NCI-H187 treated with DMSO at 0.1 percent for 48 hours (cell line): Measurements from ENCODE around the gene RPL27.
"Not testable (repeated sequence)": the region's sequence is repeated elsewhere in the genome, so short reads cannot be mapped to it uniquely, and the experiment has no call there.

Experiments
- DNase-seq: peaks from one replicate; lab custom pipeline; 2025; lab: John Stamatoyannopoulos, UW

RPL27 gene

DNA sequence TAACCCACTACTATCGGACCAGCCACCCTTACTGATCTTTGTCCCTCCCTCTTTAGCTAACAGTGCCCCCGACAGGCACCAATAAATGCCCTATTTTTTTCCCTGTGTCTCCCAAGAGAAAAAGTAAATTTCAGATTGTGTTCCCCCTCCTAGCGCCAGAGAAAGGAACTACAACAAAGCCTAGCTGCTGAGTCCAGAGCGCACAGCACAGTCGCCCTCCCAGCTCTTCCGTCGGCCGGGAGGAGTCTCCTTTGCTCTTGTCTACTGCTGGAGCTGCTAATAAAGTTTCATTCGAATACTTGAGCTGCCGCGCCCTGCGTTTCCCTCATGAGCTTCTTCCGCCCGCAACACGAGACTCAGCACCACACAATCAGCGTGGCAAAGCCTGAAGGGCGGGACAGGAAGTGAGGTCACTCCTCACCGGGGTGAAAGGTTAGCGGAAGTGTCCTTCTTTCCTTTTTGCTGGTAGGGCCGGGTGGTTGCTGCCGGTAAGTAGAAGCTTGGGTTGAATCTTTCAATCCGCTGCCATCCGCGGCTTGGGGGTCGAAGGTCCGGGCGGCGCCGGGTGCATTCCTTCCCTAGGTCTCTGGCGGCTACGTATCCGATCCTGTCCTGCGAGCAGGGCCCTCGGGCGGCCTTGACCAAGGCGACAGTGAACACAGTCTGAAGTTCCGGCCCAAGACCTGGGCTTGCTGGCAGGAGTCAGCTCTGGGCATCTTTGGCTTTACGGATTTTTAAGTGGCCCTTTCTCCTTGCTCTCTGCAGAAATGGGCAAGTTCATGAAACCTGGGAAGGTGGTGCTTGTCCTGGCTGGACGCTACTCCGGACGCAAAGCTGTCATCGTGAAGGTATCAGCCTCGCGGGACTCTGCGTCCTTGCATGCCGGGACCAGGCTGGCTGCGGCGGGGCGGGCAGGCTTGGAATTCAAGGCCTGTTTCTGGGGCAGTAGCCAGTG lies at the start of gene RPL27:
Gene RPL27, plus strand, starts transcription at position 436 of the 955 bp plus-strand sequence. Its CDS starts 332 bp downstream, at position 768.
- peak; percentile 93 for DNase-seq

DNA sequence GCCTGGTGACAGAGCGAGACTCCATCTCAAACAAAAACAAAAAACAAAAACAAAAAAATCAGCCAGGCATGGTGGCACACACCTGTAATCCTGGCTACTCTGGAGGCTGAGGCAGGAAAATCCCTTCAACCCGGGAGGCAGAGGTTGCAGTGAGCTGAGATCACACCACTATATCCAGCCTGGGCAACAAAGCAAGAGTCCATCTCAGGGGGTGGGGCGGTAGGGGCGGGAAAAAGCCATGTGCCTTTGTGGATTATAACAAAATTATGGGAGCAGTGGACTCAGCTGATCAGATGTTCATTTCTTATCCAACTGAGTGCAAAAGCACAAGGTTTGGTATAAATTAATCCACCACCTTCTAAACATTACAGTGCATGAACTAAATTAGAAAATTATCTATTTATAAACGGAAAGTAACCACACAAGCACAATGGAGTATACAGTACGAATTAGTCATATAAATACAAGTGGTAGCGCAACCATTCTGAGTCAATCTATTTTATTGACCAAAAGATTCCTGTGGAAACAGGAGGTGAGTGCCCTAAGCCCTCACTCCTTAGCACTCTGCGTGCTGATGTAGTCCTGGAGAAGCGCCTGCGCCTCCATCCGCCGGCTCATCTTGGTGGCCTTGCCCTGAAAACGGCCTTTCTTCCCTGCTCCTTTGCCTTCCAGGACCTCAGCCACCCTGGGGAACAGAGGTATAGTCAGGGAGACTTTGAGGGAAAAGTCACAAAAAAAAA lies 48.0 kb upstream of the RPL27 start:
- no peak for DNase-seq

DNA sequence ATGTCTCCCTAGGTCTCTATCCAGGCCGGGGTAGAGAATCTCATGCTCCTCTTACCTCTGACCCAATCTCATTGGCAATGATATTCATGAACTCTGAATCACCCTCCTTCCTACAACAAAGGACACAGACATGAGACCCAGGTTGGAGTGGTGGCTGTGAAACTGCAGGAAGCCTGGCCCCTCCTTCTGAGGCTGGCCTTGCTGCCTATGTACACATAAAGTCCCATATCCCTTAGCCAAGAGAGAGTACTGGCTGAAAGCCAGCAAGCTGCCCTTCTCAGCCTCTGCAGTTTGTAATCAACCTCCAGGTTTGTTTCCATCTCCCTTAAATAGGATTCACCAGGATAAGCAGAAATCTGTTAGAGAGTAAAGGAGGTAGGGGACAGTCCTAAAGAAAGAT lies 44.5 kb upstream of the RPL27 start:
- DNase-seq: no peak

DNA sequence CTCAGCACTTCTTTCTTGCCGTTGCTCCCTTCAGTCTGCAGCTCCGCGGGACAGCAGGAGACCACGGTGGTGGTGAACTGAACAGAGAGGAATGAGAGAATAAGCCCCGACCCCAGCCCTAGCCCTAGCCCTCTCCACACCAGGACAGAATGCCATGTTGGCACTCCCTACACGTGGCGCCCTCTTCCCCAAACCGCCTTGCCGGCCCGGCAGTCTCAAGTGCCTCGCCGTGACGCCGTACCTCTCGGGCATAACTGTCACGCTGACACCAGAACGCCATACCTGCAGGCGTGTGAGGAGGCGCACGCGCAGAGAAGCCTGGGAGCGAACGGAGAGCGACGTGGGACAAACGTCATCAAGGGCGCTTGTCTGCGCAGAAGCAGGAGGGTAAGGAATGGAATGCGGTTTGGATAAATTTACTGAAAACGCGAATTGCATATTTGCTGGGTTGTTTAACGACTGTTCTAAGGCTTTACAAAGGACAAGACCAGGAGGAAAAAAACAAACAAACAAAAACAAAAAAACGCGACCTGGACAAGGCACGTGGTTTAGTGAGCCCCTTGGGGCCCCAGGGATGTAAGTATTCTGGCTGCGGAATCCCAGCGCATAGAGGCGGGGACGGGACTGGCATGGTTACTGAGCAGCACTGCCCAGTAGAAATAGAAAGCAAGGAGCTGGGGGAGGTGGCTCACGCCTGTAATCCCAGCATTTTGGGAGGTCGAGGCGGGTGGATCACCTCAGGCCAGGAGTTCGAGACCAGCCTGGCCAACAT lies 33.9 kb upstream of the RPL27 start, which contains the start of gene AARSD1:
Gene AARSD1, minus strand, starts transcription at position 294 of the 772 bp plus-strand sequence. Its CDS starts 14 bp downstream, at position 280.
- peak; percentile 69 for DNase-seq

- no peak for DNase-seq
Measured at GRCh38 chr17:42967925-42968324, 30.3 kb upstream of the RPL27 start.

GRCh38 chr17:42969001-42969581 lies 29.1 kb upstream of the RPL27 start:
- no peak for DNase-seq

DNA sequence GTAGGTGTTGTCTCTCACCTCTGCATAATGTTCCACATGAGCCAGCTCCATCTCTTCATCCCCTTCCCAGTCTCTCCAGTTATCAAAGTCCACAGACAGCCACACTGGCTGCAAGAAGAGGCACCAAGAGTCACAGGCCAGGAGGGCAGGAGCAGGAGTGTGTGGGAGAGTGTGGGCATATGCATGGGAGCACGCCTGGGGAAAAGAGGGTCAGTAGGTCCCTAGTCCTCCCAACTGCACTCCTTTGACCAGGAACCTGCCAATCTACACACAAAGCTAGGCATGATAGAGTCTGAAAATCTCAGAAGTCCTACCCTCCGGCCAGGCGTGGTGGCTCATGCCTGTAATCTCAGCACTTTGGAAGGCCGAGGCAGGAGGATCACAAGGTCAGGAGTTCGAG lies 26.6 kb upstream of the RPL27 start:
- no peak for DNase-seq

- DNase-seq: not testable (repeated sequence)
Measured at GRCh38 chr17:42973323-42973722, 24.9 kb upstream of the RPL27 start.

GRCh38 chr17:42975265-42975664 lies 23.0 kb upstream of the RPL27 start:
- no peak for DNase-seq

- not testable (repeated sequence) for DNase-seq
Measured at GRCh38 chr17:42975701-42976100, 22.5 kb upstream of the RPL27 start.

DNA sequence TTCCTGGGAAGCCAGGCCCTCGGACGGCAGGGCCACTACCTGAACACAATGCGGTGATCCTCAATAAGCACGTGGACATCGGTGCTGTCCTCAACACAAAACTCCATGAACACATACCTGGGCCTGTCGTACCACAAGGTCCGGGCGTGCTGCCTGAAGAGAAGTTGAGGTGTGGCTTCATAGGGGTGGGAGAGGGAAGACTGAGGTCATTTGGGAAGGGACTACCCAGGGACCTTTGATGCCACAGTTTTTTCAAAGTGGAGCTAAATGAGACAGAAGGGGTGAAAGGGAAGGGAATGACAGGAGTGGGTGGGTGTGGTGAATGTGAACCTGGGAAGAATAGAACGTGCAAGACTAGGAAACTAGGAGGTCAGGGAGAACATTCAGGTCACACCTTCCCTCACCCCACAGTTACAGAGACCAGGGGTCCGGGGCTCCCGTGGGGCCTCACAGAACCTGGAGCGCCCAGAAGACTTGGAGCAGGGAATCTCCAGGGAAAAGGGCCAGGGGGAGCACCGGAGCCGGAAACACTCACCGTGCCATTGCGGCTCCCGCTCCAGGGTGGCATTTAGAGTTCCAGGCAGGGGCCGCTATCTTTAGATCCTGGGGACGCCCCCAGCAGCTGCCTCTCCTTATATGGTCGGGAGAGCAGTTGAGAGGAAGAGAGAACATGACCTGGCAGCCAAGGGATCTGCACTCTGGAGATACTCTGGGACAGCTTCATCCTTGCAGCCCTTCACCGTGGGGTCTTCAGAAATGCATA lies 18.5 kb upstream of the RPL27 start, which contains the start of gene PTGES3L:
Gene PTGES3L, minus strand, starts transcription at position 570 of the 763 bp plus-strand sequence. Its CDS starts 27 bp downstream, at position 543.
- no peak for DNase-seq

DNA sequence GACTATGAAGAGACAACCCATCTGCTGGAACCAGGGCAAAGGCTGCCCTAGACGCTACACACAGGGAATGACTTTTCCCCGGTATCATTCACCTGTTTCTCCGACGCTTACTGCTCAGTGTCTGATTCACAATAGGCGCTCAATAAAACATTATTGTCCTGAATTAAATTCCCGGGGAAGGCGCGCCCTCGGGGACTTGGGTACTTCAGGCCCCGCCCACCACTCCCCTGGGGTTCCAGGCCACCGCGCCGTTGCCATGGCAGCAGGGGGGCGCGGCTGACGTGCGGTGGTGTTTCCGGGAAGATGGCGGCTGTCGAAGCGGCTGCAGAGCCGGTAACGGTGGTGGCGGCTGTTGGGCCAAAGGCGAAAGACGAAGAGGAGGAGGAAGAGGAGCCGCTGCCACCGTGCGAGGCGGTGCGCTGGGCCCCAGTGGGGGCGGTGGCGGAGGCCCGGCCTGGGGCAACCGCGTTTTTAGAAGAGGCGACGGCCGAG lies 17.9 kb upstream of the RPL27 start, which contains the start of gene RUNDC1:
Gene RUNDC1, plus strand, starts transcription at position 292 of the 492 bp plus-strand sequence. Its CDS starts 12 bp downstream, at position 304.
- DNase-seq: peak; percentile 34

- no peak for DNase-seq
Measured at GRCh38 chr17:42980766-42981397, 17.3 kb upstream of the RPL27 start.

GRCh38 chr17:42982266-42982665 lies 16.0 kb upstream of the RPL27 start:
- no peak for DNase-seq

DNA sequence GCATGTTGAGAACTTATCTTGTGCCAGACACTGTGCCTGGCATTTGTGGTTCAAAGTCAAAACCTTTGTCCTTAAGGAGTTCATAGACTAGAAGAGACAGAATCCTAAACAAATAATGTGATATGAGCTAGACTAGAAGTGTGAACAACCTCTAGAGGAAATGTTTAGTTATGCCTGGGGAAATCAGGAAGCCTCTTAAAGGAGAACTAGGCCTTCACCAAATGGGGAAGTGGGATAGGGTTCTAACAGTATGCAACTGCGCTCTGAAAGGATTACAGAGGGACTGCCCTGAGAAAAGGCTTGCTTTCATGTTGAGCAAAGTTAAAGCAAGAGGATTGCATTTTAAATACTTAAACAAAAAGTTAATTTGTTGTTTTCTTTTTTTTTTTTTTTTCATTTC lies 13.0 kb upstream of the RPL27 start:
- DNase-seq: no peak

GRCh38 chr17:42989141-42989540 lies 9.1 kb upstream of the RPL27 start:
- no peak for DNase-seq

DNA sequence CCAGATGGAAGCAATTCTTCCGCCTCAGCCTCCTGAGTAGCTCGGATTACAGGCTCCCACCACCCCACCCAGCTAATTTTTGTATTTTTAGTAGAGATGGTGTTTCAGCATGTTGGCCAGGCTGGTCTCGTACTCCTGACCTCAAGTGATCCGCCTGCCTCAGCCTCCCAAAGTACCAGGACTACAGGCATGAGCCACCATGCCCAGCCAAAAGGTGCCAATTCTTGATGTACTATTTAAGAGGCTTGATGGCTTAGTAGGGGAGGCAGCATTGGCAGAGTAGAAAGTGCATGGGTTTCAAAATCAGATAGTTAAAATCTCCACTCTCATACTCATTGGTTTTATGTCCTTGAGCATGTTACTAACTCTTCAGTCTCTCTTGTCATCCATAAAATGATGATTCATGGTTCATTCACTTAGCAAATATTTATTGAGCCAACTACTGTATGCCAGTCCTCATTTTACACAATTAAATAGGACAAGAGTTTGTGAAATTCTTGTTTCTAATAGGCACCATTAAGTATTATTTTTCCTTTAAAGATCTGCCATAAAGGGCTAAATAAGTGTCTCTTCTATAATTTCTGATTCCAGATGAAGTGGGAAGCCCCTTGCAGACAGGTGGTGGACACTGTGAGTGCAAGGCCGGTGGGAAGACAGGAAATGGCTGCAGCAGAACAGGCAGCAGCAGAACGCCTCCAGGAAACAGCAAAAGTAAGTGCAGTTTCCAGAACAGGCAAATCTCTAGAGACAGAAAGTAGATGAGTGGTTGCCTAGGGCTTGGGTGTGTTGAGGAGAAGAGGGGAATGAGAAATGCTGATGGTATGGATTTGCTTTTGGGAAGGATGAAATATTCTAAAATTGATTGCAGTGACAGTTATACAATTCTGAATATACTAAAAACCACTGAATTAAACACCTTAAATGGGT lies 8.2 kb upstream of the RPL27 start:
- DNase-seq: no peak

DNA sequence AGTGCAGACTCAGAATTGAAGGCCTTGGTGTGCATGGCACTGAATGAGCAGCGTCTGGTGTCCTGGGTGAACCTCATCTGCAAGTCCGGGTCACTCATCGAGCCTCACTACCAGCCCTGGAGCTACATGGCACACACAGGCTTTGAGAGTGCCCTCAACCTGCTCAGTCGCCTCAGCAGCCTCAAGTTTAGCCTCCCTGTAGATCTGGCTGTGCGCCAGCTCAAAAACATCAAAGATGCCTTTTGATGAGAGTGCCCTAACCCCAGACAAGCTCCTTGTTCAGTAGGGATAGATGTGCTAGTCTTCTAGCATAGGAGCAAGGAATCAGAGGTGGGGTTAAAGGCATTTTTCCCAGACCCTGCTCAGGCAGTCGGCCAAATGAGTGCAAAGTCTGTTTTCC lies 6.7 kb upstream of the RPL27 start:
- no peak for DNase-seq

DNA sequence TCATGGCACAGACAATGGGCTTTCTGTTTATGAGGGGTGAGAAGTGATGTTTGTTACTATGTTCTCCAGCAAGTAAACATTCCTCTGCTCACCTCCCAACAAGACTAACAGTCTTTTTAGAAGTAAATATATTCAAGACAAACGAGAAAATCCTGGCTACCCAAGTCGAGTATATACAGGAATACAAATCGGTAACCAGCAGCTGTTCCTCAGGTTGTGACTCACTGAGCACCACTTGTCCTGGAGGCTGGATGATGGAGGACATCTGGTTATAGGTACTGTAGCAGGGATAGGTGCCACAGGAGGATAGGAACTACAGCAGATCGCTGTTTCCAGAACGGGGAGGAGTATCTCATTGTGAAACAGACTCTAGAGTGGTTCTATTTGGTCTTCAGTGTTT lies 5.3 kb upstream of the RPL27 start:
- DNase-seq: no peak
